Thyroid gland (tissue), 4 donors: ENCODE measurements around the gene MTMR12. TPM values are rescaled to one million over a fixed set of nuclear protein-coding genes. Genes with fewer than 3 reads are reported as not detected.

ENCODE experiments used
- DNase-seq, 2 donors: peaks; one replicate each; pipeline ENCODE4 v3.0.0-alpha.2; 2019
- H3K27ac ChIP-seq, 3 donors: fragments of 200-600 bp; sonication (generic); 1 replicate in 2 of 3; 2 replicates in 1 of 3; pipeline ENCODE4 v1.5.1; 2016 to 2019; ENCODE audit warnings: mild to moderate bottlenecking in 1 of 3, moderate library complexity in 1 of 3
- H3K27me3 ChIP-seq: fragments of 200-600 bp; sonication (generic); one replicate; pipeline ENCODE4 v1.5.1; 2019
- H3K36me3 ChIP-seq, 2 donors: fragments of 200-600 bp; sonication (generic); one replicate each; pipeline ENCODE4 v1.5.1; 2016 to 2019
- H3K4me1 ChIP-seq, 2 donors: fragments of 200-600 bp; sonication (generic); one replicate each; pipeline ENCODE4 v1.5.1; 2017 to 2019
- H3K4me3 ChIP-seq, 3 donors: fragments of 200-600 bp; sonication (generic); replicated peaks in 1 of 3; 1 replicate in 2 of 3; 2 replicates in 1 of 3; pipeline ENCODE4 v1.5.1; 2016; ENCODE audit warnings: mild to moderate bottlenecking in 1 of 3
- H3K9me3 ChIP-seq: fragments of 200-600 bp; sonication (generic); one replicate; pipeline ENCODE4 v1.5.1; 2017
- CTCF ChIP-seq, 6 experiments: fragments of 200-600 bp in 3 of 6; fragments of 450-650 bp in 3 of 6; sonication (generic) in 3 of 6; IDR thresholded peaks; one replicate each; pipeline ENCODE4 v1.5.1; 2016 to 2019; ENCODE audit warnings: antibody characterized with exemption in 6 of 6, mild to moderate bottlenecking in 2 of 6, inconsistent platforms in 1 of 6, moderate library complexity in 1 of 6
- POLR2A ChIP-seq, 2 donors: fragments of 450-650 bp; IDR thresholded peaks; one replicate each; pipeline ENCODE4 v1.6.1; 2017; ENCODE audit warnings: antibody characterized with exemption in 2 of 2, mild to moderate bottlenecking in 2 of 2, moderate library complexity in 1 of 2
- WGBS, 2 donors: methylation state at CpG; one replicate each; pipeline ENCODE4 v1.1.5; 2017; 5-methylcytosine and 5-hydroxymethylcytosine counted together
- intact Hi-C: fragments of 100-400 bp; cut with DNase I; formaldehyde crosslinking; loops from one replicate; pipeline ENCODE4 v1.15.1; 2023
- total RNA-seq, 4 donors: library from RNA; depleted of rRNA; stranded (reverse); fragments of >200 nt; gene quantifications; one replicate each; pipeline ENCODE4 v1.2.3, GENCODE V29; 2016

The MTMR12 gene
- total RNA-seq, 4 donors from 2014 or later = 28.9 to 45.3 (median 37.3) TPM

- DNase-seq = no peak
- Histone ChIP-seq H3K36me3 (no peaks in the 10 kb centered on the region), H3K4me3 (no peak overlapping the region), H3K27ac (no peak overlapping the region), H3K4me1 (peaks cover 12% of the 10 kb centered on the region in 2 donors), H3K9me3 (no peaks in the 10 kb centered on the region), H3K27me3 (no peaks in the 10 kb centered on the region)
- intact Hi-C loops = loop anchor here (5.0 kb wide), 1 partner anchor 100 kb away; no protein-coding TSS in a partner anchor
- WGBS, 2 donors = 100% methylated on average over 1 of the region's 1 CpG
- TF ChIP-seq POLR2A (IDR thresholded peaks at IDR 0.05) = no peak
- TF ChIP-seq CTCF (IDR thresholded peaks at IDR 0.05) = no peak
Observed at GRCh38 chr5:32332361-32332760, 19.6 kb upstream of the MTMR12 start.

- Histone ChIP-seq H3K4me3 (no peak overlapping the region), H3K9me3 (no peaks in the 10 kb centered on the region), H3K27ac (peak overlapping the region in 2 of 3 donors; percentile 44 to 54), H3K27me3 (no peaks in the 10 kb centered on the region), H3K4me1 (peaks cover 12% of the 10 kb centered on the region in 2 donors), H3K36me3 (no peaks in the 10 kb centered on the region)
- intact Hi-C loops = loop anchor here (5.0 kb wide), 1 partner anchor 100 kb away; no protein-coding TSS in a partner anchor
- no peak for DNase-seq
- 51 to 52% methylated on average over 3 of the region's 3 CpGs for WGBS, 2 donors
- no peak for TF ChIP-seq POLR2A (IDR thresholded peaks at IDR 0.05)
- TF ChIP-seq CTCF (IDR thresholded peaks at IDR 0.05) = no peak
Observed at GRCh38 chr5:32331935-32332274, 19.2 kb upstream of the MTMR12 start.

GRCh38 chr5:32331217-32331934, 18.6 kb upstream of the MTMR12 start:
- Histone ChIP-seq H3K4me1 (peaks cover 12% of the 10 kb centered on the region in 2 donors), H3K27me3 (no peaks in the 10 kb centered on the region), H3K27ac (peak overlapping the region; percentile 44 to 54 (median 52)), H3K36me3 (no peaks in the 10 kb centered on the region), H3K9me3 (no peaks in the 10 kb centered on the region), H3K4me3 (no peak overlapping the region)
- WGBS, 2 donors = 51 to 55% methylated on average over 11 of the region's 11 CpGs
- TF ChIP-seq POLR2A (IDR thresholded peaks at IDR 0.05) = no peak
- TF ChIP-seq CTCF (IDR thresholded peaks at IDR 0.05) = no peak
- intact Hi-C loops = loop anchor here (5.0 kb wide), 1 partner anchor 99 kb away; no protein-coding TSS in a partner anchor
- DNase-seq = peak; percentile 71 to 74

- H3K36me3 ChIP-seq = no peaks in the 10 kb centered on the region
- no peak for TF ChIP-seq CTCF (IDR thresholded peaks at IDR 0.05)
- no peak for TF ChIP-seq POLR2A (IDR thresholded peaks at IDR 0.05)
- H3K27me3 ChIP-seq = no peaks in the 10 kb centered on the region
- H3K9me3 ChIP-seq = no peaks in the 10 kb centered on the region
- no peak for DNase-seq
- intact Hi-C loops = loop anchor here (5.0 kb wide), 1 partner anchor 98 kb away; no protein-coding TSS in a partner anchor
- WGBS, 2 donors = 72 to 76% methylated on average over 11 of the region's 11 CpGs
- no peak overlapping the region for H3K4me3 ChIP-seq
- peaks cover 12% of the 10 kb centered on the region in 2 donors for H3K4me1 ChIP-seq
- peak overlapping the region in 2 of 3 donors; percentile 52 to 54 for H3K27ac ChIP-seq
Observed at GRCh38 chr5:32330126-32330971, 17.6 kb upstream of the MTMR12 start.
